Measurements from ENCODE around the gene SRA1. TPM values are rescaled to one million over a fixed set of nuclear protein-coding genes. Genes with fewer than 3 reads are reported as not detected.

The SRA1 gene
- total and polyA plus RNA-seq, 9 of the 15 experiments (the other 6 are each of a cell fraction or from before 2014, with no cell fraction given), result 24.1 to 47.4 (median 41.3) TPM

DNA sequence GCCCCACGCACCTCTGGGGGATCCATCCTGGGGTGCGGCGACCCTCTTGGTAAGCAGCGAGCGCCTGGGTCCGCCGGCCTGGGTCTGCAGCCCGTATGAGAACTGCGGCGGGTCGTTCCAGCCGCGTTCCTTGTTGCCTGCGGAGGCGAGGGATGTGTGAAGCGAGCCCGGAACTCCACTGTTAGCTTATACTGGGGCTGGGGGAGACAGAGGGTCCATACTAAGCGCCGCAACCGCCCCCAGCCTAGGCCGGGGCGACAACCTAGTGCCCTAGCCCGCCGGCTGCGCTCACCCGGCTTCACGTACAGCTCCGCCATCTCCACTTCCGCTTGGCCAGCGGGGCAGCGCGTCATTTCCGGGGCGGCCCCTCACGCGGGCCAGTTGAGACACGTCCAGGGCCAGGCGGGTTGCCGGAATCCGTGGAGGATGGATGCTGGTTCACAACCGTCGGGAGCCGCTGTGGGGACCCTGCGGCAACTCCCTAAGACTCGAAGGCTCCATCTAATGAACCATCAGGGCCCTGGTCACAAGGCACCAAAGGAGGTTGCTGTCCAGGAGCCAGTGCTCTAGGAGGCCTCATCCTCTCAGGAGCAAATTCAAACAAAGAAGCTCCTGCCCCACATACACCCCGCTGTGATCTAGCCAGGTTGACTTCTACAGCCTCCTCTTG, at the start of gene SRA1 (continued):
- TF ChIP-seq BRF2 (IDR thresholded peaks at IDR 0.05; ENCODE audit: borderline replicate concordance, insufficient read depth, insufficient read length), result no peak
- TF ChIP-seq, protein P1, sequence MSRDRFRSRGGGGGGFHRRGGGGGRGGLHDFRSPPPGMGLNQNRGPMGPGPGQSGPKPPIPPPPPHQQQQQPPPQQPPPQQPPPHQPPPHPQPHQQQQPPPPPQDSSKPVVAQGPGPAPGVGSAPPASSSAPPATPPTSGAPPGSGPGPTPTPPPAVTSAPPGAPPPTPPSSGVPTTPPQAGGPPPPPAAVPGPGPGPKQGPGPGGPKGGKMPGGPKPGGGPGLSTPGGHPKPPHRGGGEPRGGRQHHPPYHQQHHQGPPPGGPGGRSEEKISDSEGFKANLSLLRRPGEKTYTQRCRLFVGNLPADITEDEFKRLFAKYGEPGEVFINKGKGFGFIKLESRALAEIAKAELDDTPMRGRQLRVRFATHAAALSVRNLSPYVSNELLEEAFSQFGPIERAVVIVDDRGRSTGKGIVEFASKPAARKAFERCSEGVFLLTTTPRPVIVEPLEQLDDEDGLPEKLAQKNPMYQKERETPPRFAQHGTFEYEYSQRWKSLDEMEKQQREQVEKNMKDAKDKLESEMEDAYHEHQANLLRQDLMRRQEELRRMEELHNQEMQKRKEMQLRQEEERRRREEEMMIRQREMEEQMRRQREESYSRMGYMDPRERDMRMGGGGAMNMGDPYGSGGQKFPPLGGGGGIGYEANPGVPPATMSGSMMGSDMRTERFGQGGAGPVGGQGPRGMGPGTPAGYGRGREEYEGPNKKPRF (IDR thresholded peaks at IDR 0.05; ENCODE audit: low read depth, low read length), result no peak
- TF ChIP-seq HDGF (IDR thresholded peaks at IDR 0.05), result no peak
- no peak for TF ChIP-seq IRF2 (CRISPR knock-in tag; IDR thresholded peaks at IDR 0.05)
- TF ChIP-seq ZNF121 (CRISPR knock-in tag; conservative IDR thresholded peaks at IDR 0.05), result no peak
- no peak for TF ChIP-seq HBP1 (CRISPR knock-in tag; IDR thresholded peaks at IDR 0.05)
- no peak for TF ChIP-seq CUX1 (CRISPR knock-in tag; IDR thresholded peaks at IDR 0.05)
- peak; percentile 86 for TF ChIP-seq ZBTB17 (CRISPR knock-in tag; IDR thresholded peaks at IDR 0.05)
- peak; percentile 20; the same call in 1 of the 2 replicates for TF ChIP-seq ZBTB33 (CRISPR knock-in tag; IDR thresholded peaks at IDR 0.05)
- peak; percentile 11; the same call in 1 of the 2 replicates for TF ChIP-seq ESRRA (IDR thresholded peaks at IDR 0.05; ENCODE audit: borderline replicate concordance, low read depth)
- no peak for TF ChIP-seq KDM1A (IDR thresholded peaks at IDR 0.05)
- TF ChIP-seq RCOR1 (IDR thresholded peaks at IDR 0.05; ENCODE audit: borderline replicate concordance in 1 of 2, low read depth in 2 of 2, low read length in 2 of 2), result peak in 1 of 2 experiments; percentile 33; a peak in 1 of 4 replicates
- no peak for TF ChIP-seq RBM14 (IDR thresholded peaks at IDR 0.05; ENCODE audit: borderline replicate concordance, insufficient read depth, low read depth, low read length)
- TF ChIP-seq ZSCAN29 (IDR thresholded peaks at IDR 0.05), result no peak
- no peak for TF ChIP-seq HNRNPUL1 (IDR thresholded peaks at IDR 0.05; ENCODE audit: low read length)
